OCI-LY1 (cell line): Measurements from ENCODE around the gene GAS6.

Experiments
- H2AFZ ChIP-seq: fragments of 200-600 bp; sonication (generic), shearing (Covaris generic); 2 replicates; pipeline ENCODE4 v1.6.0; 2014; ENCODE audit warnings: antibody characterized with exemption, mild to moderate bottlenecking, low read length
- H3F3A ChIP-seq: fragments of 200-600 bp; sonication (generic), shearing (Covaris generic); 2 replicates; pipeline ENCODE4 v1.6.0; 2014; ENCODE audit warnings: mild to moderate bottlenecking, antibody characterized with exemption, low read length, moderate library complexity; ENCODE audit not compliant: insufficient read depth
- H3K27ac ChIP-seq: fragments of 200-600 bp; sonication (generic); 2 replicates; pipeline ENCODE4 v1.5.1; 2014; ENCODE audit warnings: low read length, mixed run types, mild to moderate bottlenecking, low read depth; ENCODE audit not compliant: poor library complexity, severe bottlenecking
- H3K27me3 ChIP-seq: fragments of 200-600 bp; sonication (generic); 2 replicates; pipeline ENCODE4 v1.6.0; 2014; ENCODE audit warnings: antibody characterized with exemption, mild to moderate bottlenecking, low read length, moderate library complexity; ENCODE audit not compliant: insufficient read depth
- H3K36me3 ChIP-seq: fragments of 200-600 bp; sonication (generic); 2 replicates; pipeline ENCODE4 v1.6.1; 2014; ENCODE audit warnings: mild to moderate bottlenecking, antibody characterized with exemption, low read length, moderate library complexity, mixed read lengths; ENCODE audit not compliant: insufficient read depth
- H3K4me1 ChIP-seq: fragments of 200-600 bp; sonication (generic); 2 replicates; pipeline ENCODE4 v1.5.1; 2014; ENCODE audit warnings: mild to moderate bottlenecking, low read length, moderate library complexity; ENCODE audit not compliant: insufficient read depth, severe bottlenecking
- H3K4me2 ChIP-seq: fragments of 200-600 bp; sonication (generic), shearing (Covaris generic); 2 replicates; pipeline ENCODE4 v1.6.1; 2014; ENCODE audit warnings: low read length
- H3K4me3 ChIP-seq: fragments of 200-600 bp; sonication (generic); 2 replicates; pipeline ENCODE4 v1.5.1; 2014; ENCODE audit warnings: low read length, low read depth, mild to moderate bottlenecking, mixed read lengths; ENCODE audit not compliant: poor library complexity, severe bottlenecking
- H3K79me2 ChIP-seq: fragments of 200-600 bp; shearing (Covaris generic); 2 replicates; pipeline ENCODE4 v1.6.1; 2016; ENCODE audit warnings: mixed run types, low read length, mixed read lengths; ENCODE audit not compliant: insufficient read depth
- H3K9ac ChIP-seq: fragments of 200-600 bp; sonication (generic), shearing (Covaris generic); 2 replicates; pipeline ENCODE4 v1.6.1; 2014; ENCODE audit warnings: mild to moderate bottlenecking, low read length, mixed read lengths
- H3K9me2 ChIP-seq: fragments of 200-600 bp; sonication (generic), shearing (Covaris generic); 2 replicates; pipeline ENCODE4 v1.6.1; 2014; ENCODE audit warnings: low read depth, mild to moderate bottlenecking, low read length, mixed read lengths
- H3K9me3 ChIP-seq: fragments of 200-600 bp; shearing (Covaris generic); 2 replicates; pipeline ENCODE4 v1.6.1; 2014; ENCODE audit warnings: low read length, mixed read lengths
- H4K20me1 ChIP-seq: fragments of 200-600 bp; sonication (generic), shearing (Covaris generic); 2 replicates; pipeline ENCODE4 v1.6.0; 2016; ENCODE audit warnings: mild to moderate bottlenecking, low read length; ENCODE audit not compliant: insufficient read depth
- EZH2 ChIP-seq: fragments of 200-600 bp; sonication (generic), shearing (Covaris generic); IDR thresholded peaks from 2 replicates; pipeline ENCODE4 v1.8.0; 2017; ENCODE audit warnings: borderline replicate concordance, mixed run types, mild to moderate bottlenecking, antibody characterized with exemption, low read length, moderate library complexity, mixed read lengths
- TF ChIP-seq, protein P1 (sequence below): fragments of 200-600 bp; sonication (generic), shearing (Covaris generic); IDR thresholded peaks from 2 replicates; pipeline ENCODE4 v1.5.1; 2017; ENCODE audit warnings: mild to moderate bottlenecking, antibody characterized with exemption, low read length, moderate library complexity, mixed read lengths

Gene GAS6

GRCh38 chr13:113851480-113851803 is 12.4 kb downstream of the GAS6 start:
- Histone ChIP-seq H3K27me3 (peaks cover 41% of the 10 kb centered on the region), H4K20me1 (no peaks in the 10 kb centered on the region), H3K9ac (no peak overlapping the region), H3K27ac (no peak overlapping the region), H3K36me3 (no peaks in the 10 kb centered on the region), H3K4me1 (no peaks in the 10 kb centered on the region), H3F3A (no peaks in the 10 kb centered on the region), H3K4me3 (no peak overlapping the region), H3K79me2 (no peaks in the 10 kb centered on the region), H3K9me2 (no peaks in the 10 kb centered on the region), H3K4me2 (no peak overlapping the region), H3K9me3 (no peaks in the 10 kb centered on the region), H2AFZ (no peak overlapping the region)
- TF ChIP-seq, protein P1, sequence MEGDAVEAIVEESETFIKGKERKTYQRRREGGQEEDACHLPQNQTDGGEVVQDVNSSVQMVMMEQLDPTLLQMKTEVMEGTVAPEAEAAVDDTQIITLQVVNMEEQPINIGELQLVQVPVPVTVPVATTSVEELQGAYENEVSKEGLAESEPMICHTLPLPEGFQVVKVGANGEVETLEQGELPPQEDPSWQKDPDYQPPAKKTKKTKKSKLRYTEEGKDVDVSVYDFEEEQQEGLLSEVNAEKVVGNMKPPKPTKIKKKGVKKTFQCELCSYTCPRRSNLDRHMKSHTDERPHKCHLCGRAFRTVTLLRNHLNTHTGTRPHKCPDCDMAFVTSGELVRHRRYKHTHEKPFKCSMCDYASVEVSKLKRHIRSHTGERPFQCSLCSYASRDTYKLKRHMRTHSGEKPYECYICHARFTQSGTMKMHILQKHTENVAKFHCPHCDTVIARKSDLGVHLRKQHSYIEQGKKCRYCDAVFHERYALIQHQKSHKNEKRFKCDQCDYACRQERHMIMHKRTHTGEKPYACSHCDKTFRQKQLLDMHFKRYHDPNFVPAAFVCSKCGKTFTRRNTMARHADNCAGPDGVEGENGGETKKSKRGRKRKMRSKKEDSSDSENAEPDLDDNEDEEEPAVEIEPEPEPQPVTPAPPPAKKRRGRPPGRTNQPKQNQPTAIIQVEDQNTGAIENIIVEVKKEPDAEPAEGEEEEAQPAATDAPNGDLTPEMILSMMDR = no peak
- no peak for TF ChIP-seq EZH2

GRCh38 chr13:113850722-113851479 is 13.0 kb downstream of the GAS6 start:
- no peaks in the 10 kb centered on the region for H3K36me3 ChIP-seq
- no peak overlapping the region for H3K9ac ChIP-seq
- H3K9me3 ChIP-seq = no peaks in the 10 kb centered on the region
- no peak overlapping the region for H3K4me3 ChIP-seq
- TF ChIP-seq EZH2 = no peak
- TF ChIP-seq, protein P1 = no peak
- no peak overlapping the region for H3K4me2 ChIP-seq
- H3K9me2 ChIP-seq = no peaks in the 10 kb centered on the region
- no peaks in the 10 kb centered on the region for H3K4me1 ChIP-seq
- no peaks in the 10 kb centered on the region for H3K79me2 ChIP-seq
- H3F3A ChIP-seq = no peaks in the 10 kb centered on the region
- no peak overlapping the region for H2AFZ ChIP-seq
- H4K20me1 ChIP-seq = no peaks in the 10 kb centered on the region
- no peak overlapping the region for H3K27ac ChIP-seq
- peaks cover 41% of the 10 kb centered on the region for H3K27me3 ChIP-seq

GRCh38 chr13:113849981-113850721 is 13.7 kb downstream of the GAS6 start:
- Histone ChIP-seq H3K4me2 (no peak overlapping the region), H3K27ac (no peak overlapping the region), H3K9me2 (no peaks in the 10 kb centered on the region), H3K9ac (no peak overlapping the region), H2AFZ (no peak overlapping the region), H3F3A (no peaks in the 10 kb centered on the region), H4K20me1 (no peaks in the 10 kb centered on the region), H3K9me3 (no peaks in the 10 kb centered on the region), H3K4me3 (no peak overlapping the region), H3K27me3 (peaks cover 42% of the 10 kb centered on the region), H3K4me1 (no peaks in the 10 kb centered on the region), H3K79me2 (no peaks in the 10 kb centered on the region), H3K36me3 (no peaks in the 10 kb centered on the region)
- TF ChIP-seq, protein P1 = no peak
- TF ChIP-seq EZH2 = no peak
